Spleen (tissue), 11 donors: ENCODE data around the gene IL13. TPM values are rescaled to one million over a fixed set of nuclear protein-coding genes. Genes with fewer than 3 reads are reported as not detected.
A peak's percentile ranks its signal among the peaks of the same experiment; 100 is the strongest.

Experiments used
- DNase-seq: peaks from one replicate; pipeline ENCODE4 v3.0.0-alpha.2; 2020
- H3K27ac ChIP-seq, 8 donors: fragments of 200-600 bp; sonication (generic) in 7 of 8; 1 replicate in 4 of 8; 2 replicates in 4 of 8; pipeline versions ENCODE4 v1.5.0 to v1.8.0; 2016 to 2021; ENCODE audit warnings: inconsistent platforms in 4 of 8, mild to moderate bottlenecking in 4 of 8, moderate library complexity in 1 of 8
- H3K27me3 ChIP-seq, 7 donors: fragments of 200-600 bp; sonication (generic) in 6 of 7; replicated peaks in 1 of 7; 1 replicate in 4 of 7; 2 replicates in 3 of 7; pipeline versions ENCODE4 v1.5.0 to v1.8.0; 2016 to 2021; ENCODE audit warnings: inconsistent platforms in 3 of 7, mild to moderate bottlenecking in 1 of 7
- H3K36me3 ChIP-seq, 6 donors: fragments of 200-600 bp; sonication (generic) in 5 of 6; 1 replicate in 4 of 6; 2 replicates in 2 of 6; pipeline versions ENCODE4 v1.5.0 to v1.8.0; 2016 to 2021; ENCODE audit warnings: inconsistent platforms in 2 of 6
- H3K4me1 ChIP-seq, 6 donors: fragments of 200-600 bp; sonication (generic) in 5 of 6; 1 replicate in 3 of 6; 2 replicates in 3 of 6; pipeline versions ENCODE4 v1.5.0 to v1.8.0; 2016 to 2021; ENCODE audit warnings: inconsistent platforms in 3 of 6
- H3K4me3 ChIP-seq, 8 donors: fragments of 200-600 bp; sonication (generic) in 7 of 8; 1 replicate in 4 of 8; 2 replicates in 4 of 8; pipeline versions ENCODE4 v1.5.0 to v1.8.0; 2016 to 2021; ENCODE audit warnings: inconsistent platforms in 4 of 8, mild to moderate bottlenecking in 4 of 8, moderate library complexity in 2 of 8
- H3K9me3 ChIP-seq, 8 donors: fragments of 200-600 bp; sonication (generic) in 7 of 8; 1 replicate in 4 of 8; 2 replicates in 4 of 8; pipeline versions ENCODE4 v1.5.0 to v1.8.0; 2016 to 2021; ENCODE audit warnings: inconsistent platforms in 4 of 8
- CTCF ChIP-seq, 11 experiments: fragments of 200-600 bp in 7 of 11; fragments of 450-650 bp in 4 of 11; sonication (generic) in 4 of 11; IDR thresholded peaks in 8 of 11; conservative IDR thresholded peaks in 3 of 11; 1 replicate in 7 of 11; 2 replicates in 4 of 11; pipeline versions ENCODE4 v1.4.0 to v1.8.0; 2016 to 2021; ENCODE audit warnings: antibody characterized with exemption in 11 of 11, inconsistent platforms in 4 of 11, mild to moderate bottlenecking in 1 of 11
- POLR2A ChIP-seq, 3 donors: fragments of 450-650 bp; IDR thresholded peaks; one replicate each; pipeline ENCODE4 v1.5.1; 2017; ENCODE audit warnings: antibody characterized with exemption in 3 of 3, mild to moderate bottlenecking in 1 of 3
- POLR2AphosphoS5 ChIP-seq, 3 donors: sonication (generic); formaldehyde crosslinking; IDR thresholded peaks; one replicate each; pipeline ENCODE4 v1.5.1; 2017; ENCODE audit warnings: antibody characterized with exemption in 3 of 3
- WGBS, 5 donors: extraction: QIAGEN DNeasy Blood & Tissue Kit in 3 of 5; methylation state at CpG; one replicate each; pipeline versions ENCODE4 v1.1.5 to v1.1.7; 2013 to 2018; 5-methylcytosine and 5-hydroxymethylcytosine counted together
- intact Hi-C: fragments of 100-400 bp; cut with DNase I; formaldehyde crosslinking; loops from one replicate; pipeline ENCODE4 v1.15.0; 2023; ENCODE audit warnings: low total_unique reads
- polyA plus RNA-seq, 3 donors: library from polyadenylated mRNA; stranded (reverse); fragments of 200-250 nt; gene quantifications; one replicate each; pipeline ENCODE4 v1.2.1, GENCODE V29; 2013
- total RNA-seq, 7 donors: library from RNA; depleted of rRNA in 3 of 7; stranded (reverse); fragments of >200 nt in 3 of 7; fragmentation: NEBNext Ultra II Directional in 4 of 7; extraction: Animal tissue kit (Norgen Biotek cat#: 25700) in 4 of 7; gene quantifications; one replicate each; pipeline versions ENCODE4 v1.1.0 to v1.2.1, GENCODE V29; 2016 to 2021
- donor health status: healthy with polysubstance abuse.
- donor health status: DM: no; HTN: no; CAD: no; lungs with moderate emphysema.
- donor health status: DM: no; HTN: no; CAD: no.
- donor health status: Bipolar disorder and iron deficiency.
- donor health status: healthy.
- donor health status: DM: no; HTN: no; CAD: no.
- donor health status: DM: yes; HTN: yes; CAD: no.

The IL13 gene
- total and polyA plus RNA-seq, 10 donors, result 0.06 to 0.07 TPM; not detected in 8

DNA sequence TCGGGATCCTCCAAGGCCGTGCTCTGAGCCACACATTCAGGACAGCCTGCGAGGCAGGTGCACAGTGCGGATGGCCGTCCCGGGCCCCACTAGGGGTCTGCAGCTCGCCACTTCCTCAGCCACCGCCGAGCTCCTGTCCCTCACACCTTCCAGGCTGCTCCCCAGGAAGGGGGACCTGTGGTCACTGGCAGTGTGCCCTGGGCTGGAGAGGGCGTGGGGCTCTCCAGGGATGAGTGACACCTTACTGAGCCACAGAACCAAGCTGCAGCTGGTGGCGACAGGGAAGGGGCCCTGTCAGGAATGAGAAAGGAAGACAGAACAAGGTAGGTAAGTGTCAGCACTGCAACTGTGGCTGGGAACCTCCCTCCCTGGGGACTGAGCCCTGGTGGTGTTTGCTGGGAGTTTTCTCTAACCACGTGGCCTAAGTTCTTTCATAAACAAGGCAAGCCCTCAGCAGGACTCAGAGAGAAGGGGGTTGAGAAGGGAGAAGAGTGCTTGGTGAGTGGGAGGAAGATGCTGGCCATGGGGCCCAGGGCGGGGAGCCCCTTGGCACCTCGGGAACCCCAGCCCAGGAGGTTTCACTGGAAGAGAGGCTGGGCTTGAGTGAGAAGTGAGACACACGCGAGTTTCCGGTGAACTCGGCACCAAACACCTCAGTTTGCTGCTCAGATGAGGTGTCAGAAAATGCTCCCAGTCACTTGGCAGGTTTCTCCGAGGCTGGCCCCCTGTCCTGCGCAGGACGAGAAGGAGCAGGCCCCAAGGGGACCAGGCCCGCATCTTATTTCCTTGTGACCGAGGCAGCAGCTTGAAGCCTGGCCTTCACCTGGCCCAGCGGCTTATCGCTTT is 5.2 kb downstream of the IL13 start:
- Histone ChIP-seq H3K36me3 (no peaks in the 10 kb centered on the region), H3K4me3 (no peak overlapping the region), H3K9me3 (no peaks in the 10 kb centered on the region), H3K4me1 (peaks cover 0 to 18% (median 6%) of the 10 kb centered on the region in 6 donors), H3K27me3 (peaks cover 0 to 5% (median 0%) of the 10 kb centered on the region in 7 donors), H3K27ac (peak overlapping the region in 5 of 8 donors; percentile 29 to 67 (median 44))
- peak; percentile 82 for DNase-seq
- TF ChIP-seq POLR2A (IDR thresholded peaks at IDR 0.05) (no peak), CTCF (IDR thresholded peaks at IDR 0.05 in 8 of 11, conservative IDR thresholded peaks at IDR 0.05 in 3 of 11) (peak in 1 of 11 experiments; percentile 14)
- intact Hi-C loops, result no loop called here
- 57 to 74% (median 62%) methylated on average over 22 to 25 of the region's 25 CpGs for WGBS, 5 donors

DNA sequence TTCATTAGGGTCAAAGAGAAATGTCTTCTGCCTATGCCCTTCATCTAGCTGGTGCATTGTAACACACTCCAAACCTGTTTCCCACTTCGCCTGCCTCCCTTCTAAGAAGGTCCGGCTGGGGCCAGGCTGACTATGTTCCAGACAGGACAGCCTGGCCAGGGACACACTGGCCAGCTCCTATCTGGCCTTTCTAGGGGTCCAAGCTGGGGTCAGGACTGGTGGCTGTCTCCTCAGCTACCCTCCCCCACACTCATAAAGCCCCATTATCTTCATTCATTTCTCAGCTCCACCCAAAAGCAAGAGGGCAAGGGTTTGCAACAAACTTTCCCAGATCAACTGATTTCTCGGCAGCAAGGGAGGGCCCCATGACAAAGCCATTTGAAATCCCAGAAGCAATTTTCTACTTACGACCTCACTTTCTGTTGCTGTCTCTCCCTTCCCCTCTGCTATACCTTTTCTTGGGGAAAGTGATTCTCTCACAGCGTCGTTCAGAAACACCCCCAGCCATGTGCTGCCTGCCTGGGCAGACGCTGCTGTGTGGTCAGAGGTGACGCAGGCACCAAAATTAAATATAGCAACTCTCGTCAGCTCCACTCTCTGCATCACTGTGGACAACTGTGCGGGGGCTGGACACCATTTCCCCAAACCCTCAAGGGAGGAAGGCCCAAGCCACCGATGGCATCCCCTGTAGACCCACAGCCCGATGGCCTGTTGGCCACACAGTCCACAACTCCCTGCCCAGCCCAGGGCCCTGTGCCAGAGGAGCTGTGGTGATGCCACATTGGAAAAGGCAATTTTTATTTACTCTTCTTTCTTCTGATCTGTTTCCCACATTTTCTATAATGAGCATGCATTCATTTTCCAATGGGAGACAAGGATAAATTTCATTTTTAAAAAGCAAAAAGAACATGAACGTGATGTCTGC is 6.1 kb downstream of the IL13 start:
- DNase-seq, result peak; percentile 68
- no peaks in the 10 kb centered on the region for H3K27me3 ChIP-seq
- no peaks in the 10 kb centered on the region for H3K9me3 ChIP-seq
- peak overlapping the region in 5 of 8 donors; percentile 29 to 67 (median 44) for H3K27ac ChIP-seq
- WGBS, 5 donors, result 79 to 88% (median 80%) methylated on average over 13 of the region's 13 CpGs
- H3K4me3 ChIP-seq, result no peak overlapping the region
- H3K4me1 ChIP-seq, result peaks cover 0 to 18% (median 6%) of the 10 kb centered on the region in 6 donors
- TF ChIP-seq CTCF (IDR thresholded peaks at IDR 0.05 in 8 of 11, conservative IDR thresholded peaks at IDR 0.05 in 3 of 11) (no peak), POLR2A (IDR thresholded peaks at IDR 0.05) (no peak), POLR2AphosphoS5 (IDR thresholded peaks at IDR 0.05) (no peak)
- intact Hi-C loops, result no loop called here
- no peaks in the 10 kb centered on the region for H3K36me3 ChIP-seq

- intact Hi-C loops, result no loop called here
- peaks cover 0 to 18% (median 6%) of the 10 kb centered on the region in 6 donors for H3K4me1 ChIP-seq
- peak; percentile 73 for DNase-seq
- H3K36me3 ChIP-seq, result no peaks in the 10 kb centered on the region
- H3K4me3 ChIP-seq, result no peak overlapping the region
- no peaks in the 10 kb centered on the region for H3K27me3 ChIP-seq
- no peaks in the 10 kb centered on the region for H3K9me3 ChIP-seq
- TF ChIP-seq CTCF (IDR thresholded peaks at IDR 0.05 in 8 of 11, conservative IDR thresholded peaks at IDR 0.05 in 3 of 11) (no peak), POLR2A (IDR thresholded peaks at IDR 0.05) (no peak), POLR2AphosphoS5 (IDR thresholded peaks at IDR 0.05) (no peak)
- peak overlapping the region in 1 of 8 donors; percentile 67 for H3K27ac ChIP-seq
- 93 to 98% (median 96%) methylated on average over 7 to 9 of the region's 9 CpGs for WGBS, 5 donors
These were observed 6.8 kb downstream of the IL13 start for GRCh38 chr5:132664696-132665209.
